NCI-H748 (cell line): Measurements from ENCODE around the gene PRRT1B.
"Not testable (repeated sequence)": the region's sequence is repeated elsewhere in the genome, so short reads cannot be mapped to it uniquely, and the experiment has no call there.

Source experiments
- DNase-seq: peaks from one replicate; lab custom pipeline; 2025; ENCODE audit not compliant: unreplicated experiment; lab: John Stamatoyannopoulos, UW

Gene PRRT1B

GRCh38 chr9:131545003-131545785 is at the start of gene PRRT1B:
Gene PRRT1B (plus strand): TSS chr9:131545523. CDS start chr9:131545616, 93 bp downstream.
- DNase-seq = peak; percentile 94

GRCh38 chr9:131495785-131496184 is 49.5 kb upstream of the PRRT1B start:
- DNase-seq = no peak

GRCh38 chr9:131496844-131497405 is 48.4 kb upstream of the PRRT1B start:
- DNase-seq = no peak

GRCh38 chr9:131499254-131499767 is 46.0 kb upstream of the PRRT1B start:
- no peak for DNase-seq

GRCh38 chr9:131500377-131500776 is 44.9 kb upstream of the PRRT1B start:
- no peak for DNase-seq

- DNase-seq = no peak
Observed at GRCh38 chr9:131500939-131501541, 44.3 kb upstream of the PRRT1B start.

- peak; percentile 92 for DNase-seq
Observed at GRCh38 chr9:131502781-131503625, 42.3 kb upstream of the PRRT1B start, which contains the start of gene POMT1. Gene POMT1 (plus strand): TSS chr9:131502918. CDS start chr9:131504219, 1,301 bp downstream.

GRCh38 chr9:131503626-131504465 is 41.5 kb upstream of the PRRT1B start:
- no peak for DNase-seq

- no peak for DNase-seq
Observed at GRCh38 chr9:131505012-131505411, 40.3 kb upstream of the PRRT1B start.

GRCh38 chr9:131511416-131511815 is 33.9 kb upstream of the PRRT1B start:
- DNase-seq = no peak

- no peak for DNase-seq
Observed at GRCh38 chr9:131511880-131512279, 33.4 kb upstream of the PRRT1B start.

GRCh38 chr9:131513177-131513576 is 32.1 kb upstream of the PRRT1B start:
- DNase-seq = no peak

GRCh38 chr9:131515559-131516031 is 29.7 kb upstream of the PRRT1B start:
- not testable (repeated sequence) for DNase-seq

GRCh38 chr9:131516100-131516499 is 29.2 kb upstream of the PRRT1B start:
- no peak for DNase-seq

- DNase-seq = no peak
Observed at GRCh38 chr9:131516930-131517329, 28.4 kb upstream of the PRRT1B start.

GRCh38 chr9:131517761-131518190 is 27.5 kb upstream of the PRRT1B start:
- no peak for DNase-seq

- DNase-seq = no peak
Observed at GRCh38 chr9:131518553-131518952, 26.8 kb upstream of the PRRT1B start.

- DNase-seq = no peak
Observed at GRCh38 chr9:131520503-131520902, 24.8 kb upstream of the PRRT1B start.

- no peak for DNase-seq
Observed at GRCh38 chr9:131521203-131521602, 24.1 kb upstream of the PRRT1B start.

GRCh38 chr9:131521822-131522221 is 23.5 kb upstream of the PRRT1B start:
- DNase-seq = no peak
